HG02588 (cell line): ENCODE results near the gene SLC25A22.

Source experiments
- ATAC-seq: cut with Tn5 transposase; IDR thresholded peaks from one replicate; pipeline ENCODE4 v1.9.1; 2021; ENCODE audit warnings: mild to moderate bottlenecking, moderate library complexity; ENCODE audit not compliant: unreplicated experiment

SLC25A22 gene

GRCh38 chr11:798093-798713, at the start of gene SLC25A22:
SLC25A22 (minus strand) TSS chr11:798281; CDS start chr11:795006, 3,275 bp downstream.
- peak; percentile 59 for ATAC-seq

- no peak for ATAC-seq
Measured at GRCh38 chr11:847876-848275, 49.8 kb upstream of the SLC25A22 start.

- no peak for ATAC-seq
Measured at GRCh38 chr11:846496-847098, 48.5 kb upstream of the SLC25A22 start.

- ATAC-seq, result no peak
Measured at GRCh38 chr11:845872-846495, 47.9 kb upstream of the SLC25A22 start.

GRCh38 chr11:844693-845644, 46.9 kb upstream of the SLC25A22 start:
- ATAC-seq, result no peak

GRCh38 chr11:843818-844692, 46.0 kb upstream of the SLC25A22 start:
- no peak for ATAC-seq

- peak; percentile 10 for ATAC-seq
Measured at GRCh38 chr11:843086-843734, 45.1 kb upstream of the SLC25A22 start.

- peak; percentile 64 for ATAC-seq
Measured at GRCh38 chr11:842370-843002, 44.4 kb upstream of the SLC25A22 start, which contains the start of the genes POLR2L and TSPAN4. POLR2L (minus strand) TSS chr11:842529; CDS start chr11:842508, 21 bp downstream. TSPAN4 (plus strand) TSS chr11:842852; CDS start chr11:850305, 7,453 bp downstream.

GRCh38 chr11:841981-842369, 43.9 kb upstream of the SLC25A22 start:
- ATAC-seq, result no peak

GRCh38 chr11:839875-840617, 42.0 kb upstream of the SLC25A22 start:
- no peak for ATAC-seq

- no peak for ATAC-seq
Measured at GRCh38 chr11:839280-839623, 41.2 kb upstream of the SLC25A22 start.

GRCh38 chr11:838441-839279, 40.6 kb upstream of the SLC25A22 start:
- ATAC-seq, result no peak

GRCh38 chr11:837990-838307, 39.9 kb upstream of the SLC25A22 start:
- ATAC-seq, result no peak

- ATAC-seq, result no peak
Measured at GRCh38 chr11:837189-837989, 39.3 kb upstream of the SLC25A22 start.

- ATAC-seq, result no peak
Measured at GRCh38 chr11:836700-837099, 38.6 kb upstream of the SLC25A22 start.

GRCh38 chr11:836274-836673, 38.2 kb upstream of the SLC25A22 start:
- no peak for ATAC-seq
